Coronary artery (tissue), 2 donors: ENCODE data around the gene SLIT3.

Experiments used
- DNase-seq: peaks from one replicate; pipeline ENCODE4 v3.0.0-alpha.2; 2017; ENCODE audit warnings: low spot score
- H3K27ac ChIP-seq, 2 donors: fragments of 200-600 bp; sonication (generic); one replicate each; pipeline ENCODE4 v1.5.1; 2016 to 2019
- H3K4me3 ChIP-seq: fragments of 200-600 bp; sonication (generic); 2 replicates; pipeline ENCODE4 v1.5.1; 2016; ENCODE audit warnings: mild to moderate bottlenecking, moderate library complexity
- TF ChIP-seq, protein P1 (sequence below): fragments of 200-600 bp; sonication (generic); IDR thresholded peaks from one replicate; pipeline ENCODE4 v1.5.1; 2019; ENCODE audit warnings: antibody characterized with exemption

SLIT3 gene

DNA sequence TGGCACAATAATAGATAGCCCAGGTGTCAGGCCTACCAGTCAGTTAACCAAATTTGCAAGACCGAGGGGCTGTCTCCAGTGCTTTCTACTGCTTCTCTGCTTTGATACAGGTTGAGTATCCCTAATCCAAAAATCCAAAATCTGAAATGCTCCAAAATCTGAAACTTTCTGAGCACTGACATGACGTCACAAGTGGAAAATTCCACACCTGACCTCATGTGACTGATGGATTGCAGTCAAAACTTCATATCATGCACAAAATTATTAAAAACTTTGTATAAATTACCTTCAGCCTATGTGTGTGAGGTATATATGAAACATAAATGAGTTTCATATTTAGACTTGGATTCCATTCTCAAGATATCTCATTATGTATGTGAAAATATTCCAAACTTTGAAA, 508.3 kb downstream of the SLIT3 start:
- Histone ChIP-seq H3K4me3 (no peak overlapping the region), H3K27ac (no peak overlapping the region)
- no peak for DNase-seq
- TF ChIP-seq, protein P1, sequence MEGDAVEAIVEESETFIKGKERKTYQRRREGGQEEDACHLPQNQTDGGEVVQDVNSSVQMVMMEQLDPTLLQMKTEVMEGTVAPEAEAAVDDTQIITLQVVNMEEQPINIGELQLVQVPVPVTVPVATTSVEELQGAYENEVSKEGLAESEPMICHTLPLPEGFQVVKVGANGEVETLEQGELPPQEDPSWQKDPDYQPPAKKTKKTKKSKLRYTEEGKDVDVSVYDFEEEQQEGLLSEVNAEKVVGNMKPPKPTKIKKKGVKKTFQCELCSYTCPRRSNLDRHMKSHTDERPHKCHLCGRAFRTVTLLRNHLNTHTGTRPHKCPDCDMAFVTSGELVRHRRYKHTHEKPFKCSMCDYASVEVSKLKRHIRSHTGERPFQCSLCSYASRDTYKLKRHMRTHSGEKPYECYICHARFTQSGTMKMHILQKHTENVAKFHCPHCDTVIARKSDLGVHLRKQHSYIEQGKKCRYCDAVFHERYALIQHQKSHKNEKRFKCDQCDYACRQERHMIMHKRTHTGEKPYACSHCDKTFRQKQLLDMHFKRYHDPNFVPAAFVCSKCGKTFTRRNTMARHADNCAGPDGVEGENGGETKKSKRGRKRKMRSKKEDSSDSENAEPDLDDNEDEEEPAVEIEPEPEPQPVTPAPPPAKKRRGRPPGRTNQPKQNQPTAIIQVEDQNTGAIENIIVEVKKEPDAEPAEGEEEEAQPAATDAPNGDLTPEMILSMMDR = no peak

DNA sequence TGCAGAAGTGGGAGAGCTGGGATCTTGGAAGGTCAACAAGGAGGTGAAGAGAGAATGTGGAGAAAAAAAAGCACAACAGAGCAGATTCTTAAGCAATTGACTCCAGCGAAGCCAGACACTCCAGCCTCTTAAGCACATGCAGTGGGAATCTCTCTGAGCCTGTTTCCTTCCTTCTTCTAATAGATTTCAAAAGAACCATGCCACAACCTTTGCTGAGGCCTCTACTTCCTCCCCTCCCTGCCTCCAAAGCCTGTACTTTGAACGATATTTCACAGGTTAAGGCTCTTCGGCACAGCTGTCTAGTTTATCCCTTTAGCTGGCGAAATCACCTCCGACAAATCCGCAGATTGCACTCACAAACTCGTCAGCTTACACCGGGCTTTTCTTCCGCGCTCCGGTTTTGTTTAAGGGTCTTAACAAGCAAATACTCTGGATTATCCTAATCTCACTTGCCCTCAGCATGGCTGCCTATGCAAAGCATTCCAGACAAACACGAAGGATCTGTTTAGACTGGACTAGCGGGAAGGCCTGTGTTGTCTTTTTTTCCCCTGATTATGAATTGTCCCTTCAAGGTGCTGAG, 510.2 kb downstream of the SLIT3 start:
- no peak overlapping the region for H3K4me3 ChIP-seq
- DNase-seq = no peak
- H3K27ac ChIP-seq = no peak overlapping the region
- TF ChIP-seq, protein P1 = no peak

DNA sequence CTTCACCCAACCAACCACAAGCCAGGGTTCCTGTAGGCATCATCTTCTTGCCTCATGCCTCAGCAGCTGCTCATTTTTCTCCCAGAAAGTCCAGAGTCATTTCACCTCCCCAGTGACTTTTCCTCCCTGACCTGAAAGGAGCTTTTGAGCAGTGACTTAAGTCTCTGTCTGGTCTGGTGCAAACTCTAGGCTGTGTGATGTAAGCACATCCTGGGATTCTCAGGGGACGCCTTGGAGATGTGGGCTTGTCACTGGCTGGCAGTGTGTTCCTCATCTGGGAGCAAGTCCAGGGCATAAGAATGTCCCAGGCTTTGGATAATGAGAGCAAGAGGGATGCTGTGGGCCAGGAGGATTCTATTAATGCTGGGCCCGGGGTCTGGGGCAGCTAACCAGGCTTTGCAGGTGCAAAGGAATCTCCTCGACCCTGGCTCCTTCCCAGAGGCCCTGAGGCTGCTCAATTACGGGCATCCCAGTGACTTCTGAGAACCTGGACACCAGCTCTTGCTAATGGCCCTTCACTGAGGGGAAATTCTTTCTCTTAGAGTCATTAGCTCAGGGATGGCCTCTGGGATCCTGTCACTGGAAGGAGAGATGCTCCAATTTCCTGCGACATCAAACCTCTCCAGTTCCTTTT, 510.8 kb downstream of the SLIT3 start:
- Histone ChIP-seq H3K27ac (no peak overlapping the region), H3K4me3 (no peak overlapping the region)
- no peak for DNase-seq
- TF ChIP-seq, protein P1 = no peak

DNA sequence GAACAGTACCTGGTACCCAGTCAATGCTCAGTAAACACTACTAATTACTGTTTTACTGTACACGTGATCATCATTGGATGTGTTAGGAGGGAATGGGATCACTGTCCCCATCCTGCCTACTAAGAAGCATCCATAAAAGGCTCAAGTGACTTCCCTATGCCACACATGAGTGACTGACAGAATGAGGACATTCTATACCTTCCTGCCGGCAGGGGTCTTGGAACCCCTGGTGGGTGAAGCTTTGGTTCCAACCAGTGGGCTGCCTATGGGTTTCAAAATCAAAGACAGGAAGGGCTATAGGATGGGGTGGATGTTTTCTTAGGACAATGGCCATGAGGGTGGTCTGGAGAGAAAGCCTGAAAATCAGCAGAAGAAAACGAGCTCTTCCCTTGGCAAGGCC, 512.2 kb downstream of the SLIT3 start:
- no peak overlapping the region for H3K4me3 ChIP-seq
- DNase-seq = no peak
- TF ChIP-seq, protein P1 = no peak
- no peak overlapping the region for H3K27ac ChIP-seq

DNA sequence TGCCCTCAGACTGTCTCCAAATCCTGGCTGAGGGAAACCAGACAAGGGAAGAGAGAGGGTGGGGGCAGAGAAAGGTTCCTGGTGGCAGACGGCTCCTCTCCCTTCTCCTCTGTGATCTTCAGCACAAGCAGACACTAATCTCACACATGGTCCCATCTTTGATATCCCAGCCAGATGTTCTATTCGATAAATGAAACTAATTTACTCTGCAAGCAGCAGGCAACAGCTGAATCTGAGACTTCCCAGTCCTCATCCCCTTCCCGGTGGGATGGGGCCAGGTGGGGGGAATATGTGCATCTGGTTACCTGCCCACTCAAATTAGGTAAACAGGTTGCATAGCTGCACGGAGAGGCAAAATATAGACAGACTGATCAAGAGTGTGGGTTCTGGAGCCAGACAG, 512.8 kb downstream of the SLIT3 start:
- Histone ChIP-seq H3K4me3 (no peak overlapping the region), H3K27ac (no peak overlapping the region)
- no peak for DNase-seq
- TF ChIP-seq, protein P1 = no peak

DNA sequence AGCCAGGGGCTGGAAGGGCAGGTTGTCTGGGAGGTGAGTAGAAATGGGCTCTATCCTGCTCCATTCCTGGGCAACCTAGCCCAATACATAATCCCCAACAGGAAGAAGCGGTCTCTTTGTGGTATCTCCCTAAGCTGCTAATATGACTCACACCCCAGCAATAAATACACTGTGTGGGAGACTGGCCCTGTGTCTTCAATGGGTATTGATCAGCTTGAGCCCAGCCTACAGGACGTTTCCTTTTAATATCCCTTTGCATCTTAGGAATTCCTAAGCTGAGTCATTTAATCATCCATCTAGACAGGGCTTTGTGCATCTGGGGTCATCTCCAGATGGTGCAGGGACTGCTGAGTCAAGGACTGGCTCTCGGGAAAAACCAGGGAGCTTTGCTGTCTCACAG, 514.8 kb downstream of the SLIT3 start:
- TF ChIP-seq, protein P1 = no peak
- Histone ChIP-seq H3K27ac (no peak overlapping the region), H3K4me3 (no peak overlapping the region)
- no peak for DNase-seq

DNA sequence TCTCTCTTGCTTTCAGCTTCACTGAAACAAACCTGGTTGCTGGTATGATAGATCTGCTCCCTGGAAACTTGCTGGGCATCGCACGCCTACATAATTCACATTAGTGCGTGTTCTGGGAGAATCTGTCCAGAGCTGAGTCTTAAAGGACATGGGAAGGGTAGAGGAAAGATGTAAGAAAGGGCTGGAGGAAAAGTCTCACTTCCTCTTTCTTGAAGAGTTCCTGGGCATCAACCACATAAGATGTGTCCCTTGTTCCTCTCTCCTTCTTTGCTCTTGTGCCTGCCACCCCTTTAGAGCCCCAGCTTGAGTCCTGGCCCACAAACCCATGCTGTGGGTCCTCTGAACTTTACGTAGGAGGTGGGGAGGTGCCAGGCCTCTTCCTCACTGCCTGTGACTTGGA, 516.5 kb downstream of the SLIT3 start:
- Histone ChIP-seq H3K4me3 (no peak overlapping the region), H3K27ac (no peak overlapping the region)
- TF ChIP-seq, protein P1 = no peak
- no peak for DNase-seq
